Spleen (tissue), 11 donors: Measurements from ENCODE around the gene ANO4. TPM values are rescaled to one million over a fixed set of nuclear protein-coding genes. Genes with fewer than 3 reads are reported as not detected.

Source experiments
- DNase-seq: peaks from one replicate; pipeline ENCODE4 v3.0.0-alpha.2; 2020
- H3K27ac ChIP-seq, 8 donors: fragments of 200-600 bp; sonication (generic) in 7 of 8; 1 replicate in 4 of 8; 2 replicates in 4 of 8; pipeline versions ENCODE4 v1.5.0 to v1.8.0; 2016 to 2021; ENCODE audit warnings: inconsistent platforms in 4 of 8, mild to moderate bottlenecking in 4 of 8, moderate library complexity in 1 of 8
- H3K27me3 ChIP-seq, 7 donors: fragments of 200-600 bp; sonication (generic) in 6 of 7; replicated peaks in 1 of 7; 1 replicate in 4 of 7; 2 replicates in 3 of 7; pipeline versions ENCODE4 v1.5.0 to v1.8.0; 2016 to 2021; ENCODE audit warnings: inconsistent platforms in 3 of 7, mild to moderate bottlenecking in 1 of 7
- H3K36me3 ChIP-seq, 6 donors: fragments of 200-600 bp; sonication (generic) in 5 of 6; 1 replicate in 4 of 6; 2 replicates in 2 of 6; pipeline versions ENCODE4 v1.5.0 to v1.8.0; 2016 to 2021; ENCODE audit warnings: inconsistent platforms in 2 of 6
- H3K4me1 ChIP-seq, 6 donors: fragments of 200-600 bp; sonication (generic) in 5 of 6; 1 replicate in 3 of 6; 2 replicates in 3 of 6; pipeline versions ENCODE4 v1.5.0 to v1.8.0; 2016 to 2021; ENCODE audit warnings: inconsistent platforms in 3 of 6
- H3K4me3 ChIP-seq, 8 donors: fragments of 200-600 bp; sonication (generic) in 7 of 8; 1 replicate in 4 of 8; 2 replicates in 4 of 8; pipeline versions ENCODE4 v1.5.0 to v1.8.0; 2016 to 2021; ENCODE audit warnings: inconsistent platforms in 4 of 8, mild to moderate bottlenecking in 4 of 8, moderate library complexity in 2 of 8
- H3K9me3 ChIP-seq, 8 donors: fragments of 200-600 bp; sonication (generic) in 7 of 8; 1 replicate in 4 of 8; 2 replicates in 4 of 8; pipeline versions ENCODE4 v1.5.0 to v1.8.0; 2016 to 2021; ENCODE audit warnings: inconsistent platforms in 4 of 8
- CTCF ChIP-seq, 11 experiments: fragments of 200-600 bp in 7 of 11; fragments of 450-650 bp in 4 of 11; sonication (generic) in 4 of 11; IDR thresholded peaks in 8 of 11; conservative IDR thresholded peaks in 3 of 11; 1 replicate in 7 of 11; 2 replicates in 4 of 11; pipeline versions ENCODE4 v1.4.0 to v1.8.0; 2016 to 2021; ENCODE audit warnings: antibody characterized with exemption in 11 of 11, inconsistent platforms in 4 of 11, mild to moderate bottlenecking in 1 of 11
- POLR2A ChIP-seq, 3 donors: fragments of 450-650 bp; IDR thresholded peaks; one replicate each; pipeline ENCODE4 v1.5.1; 2017; ENCODE audit warnings: antibody characterized with exemption in 3 of 3, mild to moderate bottlenecking in 1 of 3
- POLR2AphosphoS5 ChIP-seq, 3 donors: sonication (generic); formaldehyde crosslinking; IDR thresholded peaks; one replicate each; pipeline ENCODE4 v1.5.1; 2017; ENCODE audit warnings: antibody characterized with exemption in 3 of 3
- WGBS, 5 donors: extraction: QIAGEN DNeasy Blood & Tissue Kit in 3 of 5; methylation state at CpG; one replicate each; pipeline versions ENCODE4 v1.1.5 to v1.1.7; 2013 to 2018; 5-methylcytosine and 5-hydroxymethylcytosine counted together
- intact Hi-C: fragments of 100-400 bp; cut with DNase I; formaldehyde crosslinking; loops from one replicate; pipeline ENCODE4 v1.15.0; 2023; ENCODE audit warnings: low total_unique reads
- polyA plus RNA-seq, 3 donors: library from polyadenylated mRNA; stranded (reverse); fragments of 200-250 nt; gene quantifications; one replicate each; pipeline ENCODE4 v1.2.1, GENCODE V29; 2013
- total RNA-seq, 7 donors: library from RNA; depleted of rRNA in 3 of 7; stranded (reverse); fragments of >200 nt in 3 of 7; fragmentation: NEBNext Ultra II Directional in 4 of 7; extraction: Animal tissue kit (Norgen Biotek cat#: 25700) in 4 of 7; gene quantifications; one replicate each; pipeline versions ENCODE4 v1.1.0 to v1.2.1, GENCODE V29; 2016 to 2021
- donor health status: healthy with polysubstance abuse.
- donor health status: DM: no; HTN: no; CAD: no; lungs with moderate emphysema.
- donor health status: DM: no; HTN: no; CAD: no.
- donor health status: Bipolar disorder and iron deficiency.
- donor health status: healthy.
- donor health status: DM: no; HTN: no; CAD: no.
- donor health status: DM: yes; HTN: yes; CAD: no.

ANO4 gene
- total and polyA plus RNA-seq, 10 donors, result 0.42 TPM; not detected in 9

GRCh38 chr12:100940503-100940902 is 145.9 kb downstream of the ANO4 start:
- H3K4me3 ChIP-seq, result no peak overlapping the region
- no peaks in the 10 kb centered on the region for H3K27me3 ChIP-seq
- 54 to 76% (median 74%) methylated on average over 2 of the region's 2 CpGs for WGBS, 5 donors
- TF ChIP-seq POLR2A (IDR thresholded peaks at IDR 0.05) (no peak), CTCF (IDR thresholded peaks at IDR 0.05 in 8 of 11, conservative IDR thresholded peaks at IDR 0.05 in 3 of 11) (no peak)
- no peak for DNase-seq
- intact Hi-C loops, result no loop called here
- H3K36me3 ChIP-seq, result no peaks in the 10 kb centered on the region
- H3K4me1 ChIP-seq, result no peaks in the 10 kb centered on the region
- no peak overlapping the region for H3K27ac ChIP-seq
- H3K9me3 ChIP-seq, result no peaks in the 10 kb centered on the region

GRCh38 chr12:100942984-100943749 is 148.6 kb downstream of the ANO4 start:
- TF ChIP-seq POLR2A (IDR thresholded peaks at IDR 0.05), result no peak
- no peak for TF ChIP-seq CTCF (IDR thresholded peaks at IDR 0.05 in 8 of 11, conservative IDR thresholded peaks at IDR 0.05 in 3 of 11)
- no peak for TF ChIP-seq POLR2AphosphoS5 (IDR thresholded peaks at IDR 0.05)
- DNase-seq, result no peak
- no peaks in the 10 kb centered on the region for H3K27me3 ChIP-seq
- intact Hi-C loops, result no loop called here
- no peaks in the 10 kb centered on the region for H3K36me3 ChIP-seq
- H3K4me1 ChIP-seq, result no peaks in the 10 kb centered on the region
- WGBS, 5 donors, result 76 to 91% (median 83%) methylated on average over 5 of the region's 5 CpGs
- H3K4me3 ChIP-seq, result no peak overlapping the region
- no peaks in the 10 kb centered on the region for H3K9me3 ChIP-seq
- no peak overlapping the region for H3K27ac ChIP-seq

DNA sequence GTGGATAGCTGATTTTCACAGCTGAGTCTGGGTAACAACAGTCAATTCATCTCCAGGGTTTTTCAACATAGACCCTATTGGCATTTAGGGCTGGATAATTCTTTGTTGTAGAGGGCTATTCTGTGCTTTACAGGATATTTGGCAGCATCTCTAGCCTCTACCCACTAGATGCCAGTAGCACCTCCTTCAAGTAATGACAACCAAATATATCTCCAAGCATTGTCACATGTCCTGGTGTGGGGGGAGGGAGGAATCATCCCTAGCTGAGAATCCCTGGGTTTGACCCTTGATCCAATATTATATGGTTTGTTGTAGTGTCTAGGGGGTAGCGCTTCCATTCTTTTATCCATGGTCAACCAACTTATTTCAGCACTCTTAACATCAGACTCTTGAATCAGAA is 157.2 kb downstream of the ANO4 start:
- Histone ChIP-seq H3K27me3 (no peaks in the 10 kb centered on the region), H3K27ac (no peak overlapping the region), H3K4me3 (no peak overlapping the region), H3K9me3 (no peaks in the 10 kb centered on the region), H3K4me1 (no peaks in the 10 kb centered on the region), H3K36me3 (no peaks in the 10 kb centered on the region)
- TF ChIP-seq POLR2A (IDR thresholded peaks at IDR 0.05) (no peak), POLR2AphosphoS5 (IDR thresholded peaks at IDR 0.05) (no peak), CTCF (IDR thresholded peaks at IDR 0.05 in 8 of 11, conservative IDR thresholded peaks at IDR 0.05 in 3 of 11) (no peak)
- intact Hi-C loops, result no loop called here
- no peak for DNase-seq
- 89 to 100% (median 94%) methylated on average over 1 of the region's 1 CpG for WGBS, 5 donors

DNA sequence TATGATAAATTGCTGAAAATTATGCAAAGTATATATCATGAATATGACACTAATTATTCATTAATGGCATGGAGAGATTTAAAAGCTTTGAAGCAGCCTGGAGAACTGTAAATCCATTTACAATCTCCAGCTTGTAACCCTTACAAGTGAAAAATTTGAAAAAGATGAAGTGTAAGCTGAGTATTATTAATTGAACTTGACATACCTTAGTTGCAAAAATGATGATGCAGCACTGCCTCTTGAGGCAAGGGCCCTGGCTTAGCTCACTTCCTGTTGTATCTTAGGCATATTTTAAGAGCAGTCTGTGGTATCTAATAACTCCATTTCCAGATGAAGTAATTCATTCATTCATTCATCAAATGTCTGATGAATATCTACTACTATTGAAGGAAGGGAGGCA is 158.6 kb downstream of the ANO4 start:
- DNase-seq, result no peak
- H3K4me3 ChIP-seq, result no peak overlapping the region
- H3K36me3 ChIP-seq, result no peaks in the 10 kb centered on the region
- intact Hi-C loops, result no loop called here
- no peaks in the 10 kb centered on the region for H3K27me3 ChIP-seq
- no peaks in the 10 kb centered on the region for H3K4me1 ChIP-seq
- TF ChIP-seq CTCF (IDR thresholded peaks at IDR 0.05 in 8 of 11, conservative IDR thresholded peaks at IDR 0.05 in 3 of 11), result no peak
- no peak for TF ChIP-seq POLR2A (IDR thresholded peaks at IDR 0.05)
- TF ChIP-seq POLR2AphosphoS5 (IDR thresholded peaks at IDR 0.05), result no peak
- H3K27ac ChIP-seq, result no peak overlapping the region
- no peaks in the 10 kb centered on the region for H3K9me3 ChIP-seq
